MV-4-11 (cell line): ENCODE results near the gene TRAF1.

Experiments used
- DNase-seq: peaks from one replicate; lab custom pipeline; 2025; lab: John Stamatoyannopoulos, UW

The TRAF1 gene

DNA sequence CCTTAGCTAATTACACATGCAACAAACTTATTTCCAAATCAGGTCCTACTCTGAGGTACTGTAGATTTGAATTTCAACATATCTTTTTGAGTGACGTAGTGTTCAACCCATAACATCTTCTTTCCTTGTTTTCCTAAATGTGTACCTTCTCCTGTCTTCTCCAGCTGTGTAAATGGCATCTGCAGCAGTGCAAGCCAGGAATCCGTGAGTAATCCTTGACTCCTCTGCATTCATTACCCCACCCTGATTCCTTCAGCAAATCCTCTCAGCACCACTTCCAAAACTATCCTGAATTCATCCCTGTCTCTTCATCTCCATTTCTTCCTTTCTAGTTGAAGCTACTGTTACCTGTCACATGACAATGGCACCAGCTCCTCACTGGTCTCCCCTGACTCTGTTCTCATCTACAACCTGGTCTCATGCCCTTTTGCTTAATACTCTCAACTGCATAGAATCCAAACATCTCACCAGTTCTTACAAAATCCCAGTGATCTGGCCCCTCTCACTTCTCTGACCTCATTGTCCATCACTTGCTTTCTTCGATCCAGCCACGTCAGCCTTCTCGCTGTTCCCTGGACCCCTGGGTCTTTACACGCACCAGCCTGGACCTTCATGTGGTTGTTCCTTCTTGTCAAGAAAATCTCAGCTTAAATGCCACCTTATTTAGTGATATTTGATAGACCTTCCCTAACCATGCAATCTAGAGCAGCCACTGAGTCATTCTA lies 14.6 kb upstream of the TRAF1 start:
- no peak for DNase-seq

DNA sequence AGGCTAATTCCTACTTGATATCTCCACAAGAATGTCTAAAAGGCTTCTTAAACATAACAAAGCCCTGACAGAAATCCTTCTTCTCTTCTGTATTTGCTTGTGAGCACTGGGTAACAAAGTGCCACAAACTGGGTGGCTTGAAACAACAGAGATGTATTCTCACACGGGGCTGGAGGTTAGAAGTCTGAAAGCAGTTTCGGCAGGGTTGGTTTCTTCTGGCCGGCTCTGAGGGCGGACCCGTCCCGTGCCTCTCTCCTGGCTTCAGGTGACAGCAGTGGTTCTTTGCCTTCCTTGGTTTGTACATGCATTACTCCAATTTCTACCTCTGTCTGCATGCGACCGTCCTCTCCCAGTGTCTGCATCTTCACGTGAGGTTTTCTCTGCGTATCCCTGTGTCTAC lies 14.0 kb upstream of the TRAF1 start:
- no peak for DNase-seq

DNA sequence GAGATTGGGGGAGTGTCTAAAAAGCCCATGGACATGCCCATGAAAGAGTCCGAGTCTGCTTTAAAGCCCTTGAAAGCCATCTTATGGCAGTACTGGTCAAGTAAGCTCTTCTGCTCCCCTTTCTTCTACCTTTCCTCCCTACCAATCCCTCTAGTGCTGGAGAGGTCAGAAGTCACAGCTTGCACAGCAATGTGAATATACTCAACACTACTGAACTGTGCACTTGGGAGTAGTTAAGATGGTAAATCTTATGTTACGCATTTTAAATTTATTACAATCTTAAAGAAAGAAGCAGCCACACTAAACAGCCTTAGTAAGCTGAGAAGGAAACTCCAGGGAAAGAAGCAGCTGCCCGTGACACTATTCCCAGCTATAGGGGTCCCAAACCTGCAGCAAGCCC lies 12.3 kb upstream of the TRAF1 start:
- no peak for DNase-seq

DNA sequence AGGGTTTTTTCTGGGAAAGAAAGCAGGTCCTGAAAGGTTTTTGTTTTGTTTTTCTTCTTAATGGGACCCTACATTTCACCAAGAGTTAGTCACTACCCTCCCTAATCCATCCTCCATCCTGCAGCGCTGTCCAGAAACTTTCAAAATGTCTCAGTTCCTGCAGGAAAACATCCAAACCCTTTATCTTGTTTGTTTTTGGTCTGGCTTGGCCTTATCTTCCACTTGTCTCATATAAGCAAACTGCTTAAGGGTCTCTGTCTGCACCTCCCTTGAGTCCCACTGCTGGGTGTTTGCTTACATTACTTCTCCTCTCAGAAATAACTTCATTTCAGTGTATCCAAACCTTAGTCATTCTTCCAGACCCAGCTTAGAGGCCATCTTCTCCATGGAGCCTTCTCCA lies 11.0 kb upstream of the TRAF1 start:
- no peak for DNase-seq

DNA sequence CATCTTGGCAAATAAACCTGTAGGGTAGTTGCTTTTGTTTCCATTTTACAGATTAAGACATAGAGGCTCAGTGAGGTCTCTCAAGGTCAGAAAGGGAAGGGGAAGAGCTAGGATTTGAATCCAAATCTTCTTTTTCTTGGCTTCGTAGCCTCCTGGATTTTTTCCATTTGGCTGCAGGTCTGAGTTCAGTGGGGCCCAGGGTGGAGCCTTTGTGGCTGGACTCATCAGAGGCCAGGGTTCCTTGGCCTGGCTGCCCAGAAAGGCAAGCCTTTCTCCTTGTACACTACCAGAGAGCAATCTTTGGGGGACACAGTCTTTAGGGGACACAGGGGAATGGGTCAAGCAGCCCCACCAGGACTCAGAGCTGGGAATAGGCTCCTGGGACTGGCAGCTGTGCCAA lies 10.5 kb upstream of the TRAF1 start:
- no peak for DNase-seq

DNA sequence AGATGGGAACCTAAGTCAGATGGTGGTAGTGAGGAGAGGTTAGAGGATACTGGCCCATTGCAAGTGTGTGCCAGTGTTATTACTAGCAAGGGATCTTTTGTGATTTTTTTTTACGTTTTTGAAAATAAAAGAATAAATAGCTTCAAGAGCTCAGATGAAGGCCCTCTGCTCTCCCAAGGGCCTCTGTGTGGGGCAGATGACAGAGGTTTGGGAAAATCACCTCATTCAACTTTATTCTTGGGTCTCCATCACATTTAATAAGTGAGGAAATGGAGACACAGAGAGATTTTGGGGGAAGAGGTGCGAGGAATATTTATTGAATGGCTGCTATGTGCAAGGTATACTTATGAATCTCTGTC lies 10.1 kb upstream of the TRAF1 start:
- DNase-seq: no peak

DNA sequence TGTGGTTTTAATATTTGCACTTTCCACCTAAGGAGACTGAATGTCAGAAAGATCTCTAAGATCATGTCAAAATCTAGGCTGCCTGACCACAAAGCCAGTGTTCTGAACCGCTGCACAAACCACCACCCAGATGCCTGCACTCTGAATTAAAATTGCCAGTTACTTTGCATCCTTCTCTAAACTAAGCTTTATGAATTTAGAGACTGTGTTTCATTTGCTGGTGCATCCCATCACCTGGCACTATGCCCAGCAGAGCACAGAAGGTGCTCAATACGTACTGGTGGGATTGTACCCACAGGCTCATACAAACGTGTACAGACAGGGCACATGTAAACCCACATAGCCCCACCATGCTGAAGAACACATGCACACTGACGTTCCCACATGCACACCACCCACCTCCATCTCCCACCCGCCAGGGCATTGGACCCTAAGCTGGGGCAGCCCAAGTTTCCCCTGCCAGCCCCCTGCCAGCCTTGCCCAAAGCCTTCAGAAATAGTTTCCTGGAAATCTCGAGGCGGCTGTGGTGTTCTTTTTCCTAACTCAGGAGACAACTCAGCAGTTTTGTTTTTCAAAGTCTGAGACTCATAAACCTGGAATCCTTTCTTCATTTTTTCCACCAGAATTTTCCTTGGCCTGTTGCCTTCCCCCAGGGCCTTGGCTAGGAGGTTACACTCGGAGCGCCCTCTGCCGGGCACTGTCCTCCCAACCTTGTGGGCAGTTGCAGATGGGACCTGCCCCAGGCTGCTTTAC lies 9.6 kb upstream of the TRAF1 start:
- DNase-seq: peak; percentile 74

DNA sequence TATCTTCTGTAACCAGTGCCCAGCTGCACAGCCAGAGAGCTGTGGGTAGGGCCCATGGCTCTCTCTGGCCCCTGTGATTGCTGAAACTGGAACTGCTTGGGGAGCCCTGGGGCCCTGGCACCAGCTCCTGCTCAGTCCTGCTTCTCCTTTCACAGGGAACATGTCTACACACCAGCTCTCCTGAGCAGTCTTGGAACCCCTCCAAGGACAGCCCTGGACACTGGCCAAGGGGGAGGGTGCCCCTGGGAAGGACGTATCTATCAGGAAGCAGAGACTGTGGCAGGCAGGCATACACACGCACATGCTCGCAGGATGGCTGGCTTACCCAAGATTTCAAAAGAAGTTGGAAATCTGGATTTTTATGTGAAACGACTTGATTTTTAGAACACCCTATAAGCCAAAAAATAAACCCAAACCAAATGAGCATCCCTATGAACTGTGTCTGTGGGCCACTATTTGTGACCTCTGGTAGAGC lies 8.8 kb upstream of the TRAF1 start:
- DNase-seq: peak; percentile 93

DNA sequence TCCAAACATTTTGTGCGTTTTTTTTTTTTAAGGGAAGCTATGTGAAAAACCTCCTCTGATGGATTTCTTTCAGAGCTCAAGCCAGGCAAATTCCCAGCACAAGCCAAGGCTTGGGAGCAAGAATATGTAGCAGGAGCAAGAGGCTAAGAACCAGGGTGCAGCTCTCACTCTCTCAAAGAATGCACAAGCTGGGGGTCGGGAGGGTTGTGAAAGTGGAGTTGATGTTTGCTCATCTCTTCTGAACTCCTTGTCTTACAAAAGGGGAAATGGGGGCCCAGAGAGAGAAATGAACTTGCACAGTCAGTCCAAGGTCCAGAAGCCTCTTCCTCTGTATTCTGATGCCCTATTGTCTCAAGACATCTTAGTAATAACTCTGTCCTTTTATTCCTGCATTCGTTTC lies 7.7 kb upstream of the TRAF1 start:
- peak; percentile 87 for DNase-seq

DNA sequence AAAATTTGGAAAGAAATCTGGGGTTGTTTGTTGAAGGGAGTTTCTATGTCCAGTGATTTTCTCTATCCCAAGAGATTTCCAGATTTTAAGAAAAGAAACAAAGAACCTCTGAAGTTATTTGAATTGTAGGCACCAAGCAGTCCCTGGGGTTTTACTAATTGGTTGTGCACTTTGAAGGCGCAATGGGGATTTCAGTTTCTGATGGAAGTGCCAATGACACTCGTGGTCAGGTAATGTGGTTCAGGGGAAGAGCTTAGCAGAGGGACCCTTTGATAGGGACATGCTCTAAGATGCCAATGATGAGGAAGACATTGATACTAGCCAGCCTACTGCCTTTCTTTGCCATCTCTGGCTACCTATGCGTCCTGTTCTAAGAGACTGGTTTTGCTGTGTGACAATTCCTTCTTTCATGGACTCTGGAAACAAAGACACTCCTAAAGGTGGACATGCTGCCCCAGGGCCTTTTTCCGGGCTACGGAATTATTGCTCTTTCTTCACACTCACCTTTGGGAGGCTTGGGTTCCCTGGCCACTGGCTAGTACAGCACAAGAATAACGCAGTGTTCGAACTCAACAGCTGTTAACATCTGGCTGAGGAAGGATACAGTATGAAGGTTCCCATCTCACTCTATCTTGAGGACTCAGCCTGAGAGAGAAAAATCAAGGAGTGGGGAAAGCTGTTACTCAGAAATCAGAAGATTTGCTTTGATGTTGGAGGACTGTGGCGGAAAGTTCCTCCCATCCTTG lies 6.9 kb upstream of the TRAF1 start:
- DNase-seq: no peak

DNA sequence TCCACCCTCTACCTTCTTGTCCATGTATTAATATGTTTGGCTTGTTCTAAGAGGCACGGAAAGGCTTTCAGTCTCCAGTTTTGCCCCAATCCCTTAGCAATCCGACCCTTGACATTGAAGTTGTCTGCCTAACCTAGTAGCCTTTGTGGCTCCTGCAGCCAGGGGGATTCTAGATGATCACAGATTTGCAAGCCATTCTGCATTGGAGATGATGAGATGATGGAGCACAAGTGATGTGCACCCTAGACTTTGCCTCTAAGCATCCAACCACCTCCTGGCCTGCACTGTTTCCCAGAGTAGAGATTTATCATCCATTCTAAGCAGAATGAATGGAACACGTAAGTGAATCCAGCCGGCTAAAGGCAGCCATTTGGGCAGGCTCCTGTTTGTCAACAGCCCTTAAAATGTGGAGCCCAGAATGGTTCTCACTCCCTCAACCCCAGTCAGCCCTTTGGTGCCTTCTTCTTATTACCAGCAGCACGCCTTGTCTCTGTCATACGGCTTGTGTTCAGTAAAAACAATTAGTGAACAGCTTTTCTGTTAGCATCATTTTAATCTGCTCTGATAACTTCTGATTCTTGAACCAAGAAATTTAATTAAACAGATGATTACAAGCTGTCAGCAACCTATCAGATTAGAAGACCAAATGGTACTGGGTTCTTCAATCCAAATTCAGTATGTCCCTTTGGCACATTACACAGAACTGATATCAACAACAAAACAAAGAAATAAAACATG lies 5.7 kb upstream of the TRAF1 start:
- no peak for DNase-seq

DNA sequence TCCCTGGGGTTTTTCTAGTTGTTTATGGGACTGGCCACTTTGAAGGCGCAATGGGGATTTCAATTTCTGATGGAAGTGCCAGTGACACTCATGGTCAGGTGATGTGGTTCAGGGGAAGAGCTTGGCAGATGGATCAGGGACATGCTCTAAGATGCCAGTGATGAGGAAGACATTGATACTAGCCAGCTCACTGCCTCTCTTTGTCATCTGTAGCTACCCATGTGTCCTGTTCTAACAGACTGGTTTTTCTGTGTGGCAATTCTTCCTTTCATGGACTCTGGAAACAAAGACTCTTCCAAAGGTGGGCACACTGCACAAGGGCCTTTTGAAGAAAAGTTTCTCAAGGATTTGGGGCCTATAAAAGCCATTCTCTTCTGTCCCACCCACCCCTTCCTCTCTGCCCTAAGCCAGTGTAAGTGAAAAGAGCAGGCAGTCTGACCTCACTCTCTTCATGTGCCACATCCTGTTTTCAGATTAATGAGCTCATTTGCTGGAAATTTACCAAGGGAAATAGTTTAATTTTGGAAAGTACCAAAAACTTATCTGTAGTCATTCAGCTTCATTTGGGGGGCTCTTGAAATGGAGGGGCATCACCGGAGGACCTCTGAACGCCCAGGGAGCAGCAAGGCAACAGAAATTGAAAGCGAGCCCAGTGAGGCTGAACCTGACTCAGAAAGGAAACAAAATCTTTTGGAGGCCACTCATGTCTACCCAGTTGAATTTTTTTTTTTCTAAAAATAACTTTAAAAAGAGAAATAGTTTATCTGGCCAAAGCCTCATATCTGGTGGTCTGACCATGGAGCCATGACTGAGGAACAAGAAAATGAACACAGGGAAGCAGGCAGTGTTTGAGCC lies 4.9 kb upstream of the TRAF1 start:
- DNase-seq: peak; percentile 75

DNA sequence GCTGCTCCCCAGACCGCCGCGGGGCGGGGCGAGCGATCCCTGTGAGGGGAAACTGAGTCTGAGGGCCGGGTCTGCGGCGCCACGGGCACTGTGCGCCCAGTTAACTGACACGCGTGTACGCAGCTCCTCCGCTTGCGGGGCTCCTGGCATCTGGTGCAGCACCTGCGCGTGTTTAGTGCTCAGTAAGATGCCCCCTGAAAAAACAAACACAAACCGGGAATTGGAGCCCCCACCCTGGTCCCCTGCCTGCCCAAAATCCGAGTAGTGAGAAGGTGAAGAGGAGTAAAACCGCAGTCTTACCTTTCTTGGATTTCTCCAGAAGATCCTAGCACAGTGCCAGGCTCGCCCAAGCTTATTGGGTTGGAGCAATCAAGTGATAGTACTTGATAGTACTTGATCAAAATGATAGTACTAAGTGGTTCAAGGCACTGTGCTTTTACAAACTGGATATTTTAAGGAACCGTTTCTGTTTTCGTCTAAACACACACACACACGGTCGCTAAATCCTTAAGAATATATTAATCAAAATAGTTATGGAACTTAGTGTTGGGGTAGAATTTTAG lies 2.7 kb upstream of the TRAF1 start:
- no peak for DNase-seq

DNA sequence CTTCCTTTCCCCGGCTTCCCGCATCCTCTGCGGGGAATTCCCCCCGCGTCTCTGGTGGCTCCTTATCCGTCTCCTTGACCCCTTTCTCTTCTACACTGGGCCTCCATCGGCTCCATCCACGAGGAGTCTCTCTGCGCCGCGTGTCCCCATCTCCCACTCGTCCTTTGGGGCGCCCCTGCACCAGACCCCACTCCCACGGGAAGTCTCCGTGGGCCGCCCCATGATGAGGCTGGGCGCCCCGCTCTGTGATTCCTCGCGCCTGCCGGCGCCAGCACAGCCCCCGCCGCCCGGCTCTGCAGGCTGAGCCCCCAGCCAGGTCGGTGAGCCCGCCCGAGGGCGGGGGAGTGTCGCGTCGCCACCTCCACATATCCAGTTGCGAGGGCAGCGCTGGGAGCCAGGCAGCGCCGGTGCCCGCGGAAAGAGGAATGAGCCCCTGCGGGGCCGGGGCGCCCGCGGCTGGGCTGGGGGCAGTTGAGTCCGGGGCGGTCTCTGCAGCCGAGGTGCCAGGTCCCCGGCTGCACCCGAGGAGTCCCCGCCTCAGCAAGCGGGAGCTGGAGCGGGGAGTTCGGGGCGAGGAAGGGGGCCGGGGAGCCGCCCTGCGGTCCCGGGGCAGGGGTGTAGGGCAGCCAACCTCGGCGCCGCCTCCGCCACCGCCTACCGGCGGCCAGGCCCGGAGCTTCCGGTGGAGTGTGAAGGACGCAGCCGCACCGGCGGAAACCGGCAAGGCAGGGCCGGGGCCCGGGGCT lies 2.1 kb upstream of the TRAF1 start:
- DNase-seq: peak; percentile 26

DNA sequence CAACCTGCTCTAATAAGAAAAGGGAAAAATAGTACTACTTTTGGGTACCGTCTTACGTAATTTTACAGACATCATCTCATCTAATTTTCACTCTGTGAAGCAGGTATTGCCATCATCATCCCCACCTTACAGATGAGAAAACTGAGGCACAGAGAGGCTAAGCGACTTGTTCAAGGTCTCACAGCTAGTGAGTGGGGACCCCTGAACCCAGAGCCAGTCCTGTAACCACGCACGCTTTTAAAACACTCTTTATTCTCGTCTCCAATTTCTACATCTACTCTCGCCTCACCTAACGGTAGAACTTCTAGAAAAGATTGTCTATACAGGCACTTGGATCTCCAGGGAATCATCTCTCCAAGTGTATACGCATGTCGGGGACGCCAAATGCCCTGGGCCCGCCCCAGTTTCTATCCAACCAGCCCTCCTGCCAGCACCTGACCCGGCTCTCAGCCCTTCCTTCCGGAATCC lies 1.5 kb upstream of the TRAF1 start:
- no peak for DNase-seq

DNA sequence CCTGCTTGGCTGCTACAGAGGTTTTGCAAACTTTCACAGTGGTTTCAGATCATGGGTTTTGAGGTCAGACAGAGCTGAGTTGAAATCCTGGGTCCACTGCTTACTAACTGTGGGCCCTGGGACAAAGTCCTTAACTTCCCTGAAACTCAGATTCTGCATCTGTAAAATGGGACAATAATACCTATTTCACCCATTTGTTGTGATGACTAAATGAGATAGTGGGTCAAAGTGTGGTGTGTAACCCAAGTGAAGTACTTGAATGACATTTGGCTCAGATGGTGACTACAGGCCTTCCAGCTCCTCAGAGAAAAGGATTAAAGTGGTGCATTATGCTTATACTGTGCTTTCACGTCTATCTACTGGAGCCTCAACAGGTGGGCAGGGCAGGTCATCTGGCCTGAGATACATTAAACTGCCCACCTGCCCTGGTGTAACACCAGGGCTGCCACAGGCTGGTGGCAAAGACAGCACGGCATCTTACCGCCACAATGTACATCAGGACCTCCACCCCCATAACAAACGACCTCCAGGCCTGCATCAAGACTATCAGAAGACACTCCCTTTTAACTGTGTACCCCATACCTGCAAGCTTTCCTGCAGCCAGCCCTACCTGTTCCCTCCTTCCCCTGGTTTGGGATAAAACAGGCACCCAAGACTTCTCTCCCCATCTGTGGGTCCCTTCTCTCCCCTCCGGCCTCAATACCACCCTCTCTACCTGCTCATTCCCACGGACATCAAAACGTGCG lies 846 bp upstream of the TRAF1 start:
- peak; percentile 52 for DNase-seq

DNA sequence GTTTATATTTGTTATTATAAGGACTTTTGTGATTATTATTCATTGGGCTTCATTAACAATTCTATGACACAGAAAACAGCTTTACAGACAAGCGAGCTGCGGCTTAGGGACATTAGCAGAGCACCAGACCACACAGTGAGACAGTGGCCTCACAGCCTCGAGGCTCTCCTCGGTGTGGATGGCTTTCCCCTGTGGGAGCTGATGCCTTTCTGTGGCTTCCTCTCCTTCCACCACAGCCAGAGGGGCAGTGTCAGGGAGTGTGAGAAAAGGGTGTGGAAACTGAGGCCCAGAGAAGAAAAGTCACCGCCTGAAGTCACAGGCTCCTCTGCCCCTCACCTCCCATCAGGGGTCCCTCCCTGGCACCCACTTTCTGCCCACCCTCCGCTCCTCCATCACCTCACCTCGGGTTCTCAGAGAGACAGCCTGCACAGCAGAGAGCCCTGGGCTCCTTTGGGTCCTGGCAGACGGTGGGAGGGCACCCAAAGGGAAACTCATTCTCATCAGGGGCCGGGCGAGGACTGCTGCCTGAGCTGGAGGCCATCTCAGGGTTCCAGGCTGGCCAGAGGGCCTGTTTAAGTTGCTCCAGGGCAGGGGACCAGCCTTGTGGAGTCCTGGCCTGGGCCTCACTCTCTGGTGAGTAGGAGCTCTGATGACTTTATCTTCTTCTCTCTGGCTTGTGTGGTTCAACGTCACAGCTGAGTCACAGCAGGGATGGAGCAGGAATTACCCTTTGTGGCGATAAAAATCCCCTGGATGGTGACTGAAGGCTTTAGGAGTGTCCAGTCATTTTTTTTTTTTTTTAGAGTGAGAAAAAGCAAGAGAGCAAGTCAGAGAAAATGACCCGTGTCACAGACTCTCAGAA lies 830 bp downstream of the TRAF1 start:
- DNase-seq: peak; percentile 43
